ENCODE measurements around the gene NCK1. TPM values are rescaled to one million over a fixed set of nuclear protein-coding genes. Genes with fewer than 3 reads are reported as not detected.
A peak's percentile ranks its signal among the peaks of the same experiment; 100 is the strongest.
"Not testable (repeated sequence)": the region's sequence is repeated elsewhere in the genome, so short reads cannot be mapped to it uniquely, and the experiment has no call there.

Gene NCK1
- total RNA-seq, 1 experiment from 2014 or later: 59.4 TPM

- H3K27me3 Mint-ChIP-seq (ENCODE audit: insufficient read depth, unreplicated experiment): no peaks in the 10 kb centered on the region
- DNase-seq (ENCODE audit: unreplicated experiment): no peak
- peaks cover 88% of the 10 kb centered on the region for H3K36me3 Mint-ChIP-seq (ENCODE audit: insufficient read depth, unreplicated experiment)
- no TSS peak for BruUV-seq (replicated peaks)
- H3K4me1 Mint-ChIP-seq (ENCODE audit: insufficient read depth, unreplicated experiment): peaks cover 58% of the 10 kb centered on the region
- H3K27ac Mint-ChIP-seq (ENCODE audit: low read depth, unreplicated experiment): peak overlapping the region; percentile 68
- POLR2A ChIA-PET: interaction anchor here (1.4 to 21.4 kb wide), 5 partner anchors 10 to 120 kb away, joined by 4 to 452 read pairs (median 16); partner anchors contain the start of genes IL20RB and NCK1
- no peak for TF ChIP-seq CTCF (IDR thresholded peaks at IDR 0.05; ENCODE audit: unreplicated experiment)
- no peak overlapping the region for H3K4me3 Mint-ChIP-seq (ENCODE audit: unreplicated experiment)
- intact Hi-C loops (cut with micrococcal nuclease): no loop called here
- CTCF ChIA-PET: interaction anchor here (0.7 to 1.5 kb wide), 2 partner anchors 19 to 21 kb away, joined by 3 to 4 read pairs; no protein-coding TSS in a partner anchor
- H3K9me3 Mint-ChIP-seq (ENCODE audit: unreplicated experiment): no peaks in the 10 kb centered on the region
Measured at GRCh38 chr3:136982033-136982432, 120.0 kb downstream of the NCK1 start.

- no peak overlapping the region for H3K27ac Mint-ChIP-seq (ENCODE audit: low read depth, unreplicated experiment)
- H3K4me3 Mint-ChIP-seq (ENCODE audit: unreplicated experiment): no peak overlapping the region
- peaks cover 58% of the 10 kb centered on the region for H3K4me1 Mint-ChIP-seq (ENCODE audit: insufficient read depth, unreplicated experiment)
- BruUV-seq (replicated peaks): no TSS peak
- TF ChIP-seq CTCF (IDR thresholded peaks at IDR 0.05; ENCODE audit: unreplicated experiment): no peak
- H3K36me3 Mint-ChIP-seq (ENCODE audit: insufficient read depth, unreplicated experiment): peaks cover 91% of the 10 kb centered on the region
- H3K9me3 Mint-ChIP-seq (ENCODE audit: unreplicated experiment): no peaks in the 10 kb centered on the region
- CTCF ChIA-PET: interaction anchor here (0.7 to 3.0 kb wide), 5 partner anchors 13 to 121 kb away, joined by 3 to 12 read pairs (median 4); partner anchors contain the start of genes IL20RB and NCK1
- no peak for DNase-seq (ENCODE audit: unreplicated experiment)
- intact Hi-C loops (cut with micrococcal nuclease): no loop called here
- H3K27me3 Mint-ChIP-seq (ENCODE audit: insufficient read depth, unreplicated experiment): no peaks in the 10 kb centered on the region
- POLR2A ChIA-PET: interaction anchor here (2.2 to 21.4 kb wide), 6 partner anchors 7 to 120 kb away, joined by 5 to 452 read pairs (median 18); partner anchors contain the start of genes IL20RB and NCK1
Measured at GRCh38 chr3:136982520-136983138, 120.6 kb downstream of the NCK1 start.

DNA sequence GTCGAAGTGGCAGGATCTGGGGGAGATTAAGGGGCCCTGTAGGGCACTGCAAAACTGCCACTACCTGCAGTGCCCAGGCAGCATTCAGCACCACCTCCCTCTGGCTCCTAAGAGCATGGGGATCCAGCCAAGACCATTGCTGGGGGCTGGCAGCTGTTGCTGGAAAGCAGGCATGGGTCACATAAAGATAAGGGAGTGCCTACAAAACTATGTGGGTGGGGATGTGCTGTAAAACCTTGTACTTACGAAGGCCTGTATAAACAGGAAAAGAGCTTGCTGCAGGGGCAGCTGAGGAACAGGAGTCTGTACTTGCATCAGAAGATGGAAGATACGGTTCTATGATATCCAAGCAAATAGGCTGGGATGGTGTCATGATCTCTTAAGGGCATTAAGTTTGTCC is 122.8 kb downstream of the NCK1 start:
- no peaks in the 10 kb centered on the region for H3K9me3 Mint-ChIP-seq (ENCODE audit: unreplicated experiment)
- no TSS peak for BruUV-seq (replicated peaks)
- peaks cover 63% of the 10 kb centered on the region for H3K4me1 Mint-ChIP-seq (ENCODE audit: insufficient read depth, unreplicated experiment)
- peak overlapping the region; percentile 3 for H3K4me3 Mint-ChIP-seq (ENCODE audit: unreplicated experiment)
- ChIA-PET POLR2A (interaction anchor here (0.6 to 21.4 kb wide), 18 partner anchors 10 to 232 kb away, joined by 3 to 452 read pairs (median 6); partner anchors contain the start of genes IL20RB, NCK1 and STAG1), CTCF (interaction anchor here (0.7 to 3.0 kb wide), 7 partner anchors 10 to 232 kb away, joined by 3 to 12 read pairs (median 5); partner anchors contain the start of genes IL20RB and STAG1)
- no peaks in the 10 kb centered on the region for H3K27me3 Mint-ChIP-seq (ENCODE audit: insufficient read depth, unreplicated experiment)
- intact Hi-C loops (cut with micrococcal nuclease): no loop called here
- H3K36me3 Mint-ChIP-seq (ENCODE audit: insufficient read depth, unreplicated experiment): peaks cover 95% of the 10 kb centered on the region
- DNase-seq (ENCODE audit: unreplicated experiment): peak; percentile 84
- no peak for TF ChIP-seq CTCF (IDR thresholded peaks at IDR 0.05; ENCODE audit: unreplicated experiment)
- peak overlapping the region; percentile 57 for H3K27ac Mint-ChIP-seq (ENCODE audit: low read depth, unreplicated experiment)

GRCh38 chr3:136987398-136987980 is 125.5 kb downstream of the NCK1 start:
- BruUV-seq (replicated peaks); H3K4me3 Mint-ChIP-seq (ENCODE audit: unreplicated experiment); intact Hi-C loops (cut with micrococcal nuclease); H3K9me3 Mint-ChIP-seq (ENCODE audit: unreplicated experiment); H3K27me3 Mint-ChIP-seq (ENCODE audit: insufficient read depth, unreplicated experiment); DNase-seq (ENCODE audit: unreplicated experiment): not testable (repeated sequence)
- POLR2A ChIA-PET: interaction anchor here (6.2 to 21.4 kb wide), 2 partner anchors 7 to 29 kb away, joined by 74 to 452 read pairs; partner anchors contain the start of gene IL20RB
- peak overlapping the region; percentile 73 for H3K27ac Mint-ChIP-seq (ENCODE audit: low read depth, unreplicated experiment)
- H3K36me3 Mint-ChIP-seq (ENCODE audit: insufficient read depth, unreplicated experiment): peaks cover 94% of the 10 kb centered on the region
- CTCF ChIA-PET: interaction anchor here (0.6 kb wide), 1 partner anchor 944 kb away, joined by 3 read pairs; no protein-coding TSS in a partner anchor
- peaks cover 65% of the 10 kb centered on the region for H3K4me1 Mint-ChIP-seq (ENCODE audit: insufficient read depth, unreplicated experiment)
